Activated CD4-positive, alpha-beta T cell treated with anti-CD3 and anti-CD28 coated beads, Interleukin-2, amount 10 ng/mL, durations not matched to agents 7 days and 5 days (primary cell): ENCODE results near the gene SETD2. TPM values are rescaled to one million over a fixed set of nuclear protein-coding genes. Genes with fewer than 3 reads are reported as not detected.

Experiments used
- CTCF ChIA-PET: fragments of 350-600 bp; sonication (Branson Sonifier 250); formaldehyde crosslinking; loops from one replicate; lab custom pipeline; 2021; ENCODE audit warnings: antibody characterized with exemption; lab: Charles Lee
- POLR2A ChIA-PET: fragments of 350-600 bp; sonication (Branson Sonifier 250); formaldehyde crosslinking; loops from one replicate; lab custom pipeline; 2021; ENCODE audit warnings: antibody characterized with exemption; lab: Charles Lee
- DNase-seq: peaks from one replicate; pipeline ENCODE4 v3.0.0-alpha.2; 2020
- H3K27ac Mint-ChIP-seq: one replicate; pipeline ENCODE4 v1.8.0; 2021; ENCODE audit warnings: mild to moderate bottlenecking, moderate library complexity, mixed read lengths
- H3K27me3 Mint-ChIP-seq: one replicate; pipeline ENCODE4 v1.8.0; 2021; ENCODE audit warnings: mixed read lengths
- H3K36me3 Mint-ChIP-seq: one replicate; pipeline ENCODE4 v1.8.0; 2021; ENCODE audit warnings: low read depth, mixed read lengths
- H3K4me1 Mint-ChIP-seq: one replicate; pipeline ENCODE4 v1.8.0; 2021; ENCODE audit warnings: mixed read lengths
- H3K4me3 Mint-ChIP-seq: one replicate; pipeline ENCODE4 v1.8.0; 2021; ENCODE audit warnings: mild to moderate bottlenecking, moderate library complexity, mixed read lengths
- H3K9me3 Mint-ChIP-seq: one replicate; pipeline ENCODE4 v1.8.0; 2021; ENCODE audit warnings: mixed read lengths
- total RNA-seq, 2 experiments: library from RNA; stranded (reverse); gene quantifications; one replicate each; pipeline ENCODE4 v1.2.3, GENCODE V29; 2021

SETD2 gene
- total RNA-seq, 2 experiments from 2014 or later: 44.4 to 48.3 TPM

DNA sequence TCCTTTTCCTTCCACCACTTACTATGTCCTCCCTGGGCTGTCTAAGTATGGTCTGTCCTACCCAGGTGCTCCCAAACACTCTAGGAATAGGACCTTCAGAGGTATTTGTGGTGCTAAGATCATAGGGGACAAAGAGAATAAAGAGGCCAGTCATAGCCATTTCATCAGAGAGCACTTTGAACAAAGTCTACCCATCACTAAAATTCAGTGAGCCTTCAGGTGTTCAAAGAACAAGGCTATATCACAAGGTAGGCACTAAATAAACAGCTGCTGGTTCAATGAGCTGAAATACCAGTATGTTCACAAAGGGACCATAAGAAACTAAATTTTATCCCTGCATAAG, 145.7 kb downstream of the SETD2 start:
- Mint-ChIP-seq H3K36me3 (peaks cover 29% of the 10 kb centered on the region), H3K4me1 (peaks cover 55% of the 10 kb centered on the region), H3K4me3 (no peak overlapping the region), H3K9me3 (no peaks in the 10 kb centered on the region), H3K27me3 (no peaks in the 10 kb centered on the region), H3K27ac (no peak overlapping the region)
- DNase-seq: no peak
- POLR2A ChIA-PET: no interaction called here
- CTCF ChIA-PET: interaction anchor here (1.2 to 1.3 kb wide), 3 partner anchors 10 to 100 kb away, joined by 3 to 5 read pairs (median 4); no protein-coding TSS in a partner anchor

GRCh38 chr3:47017504-47018268, 146.2 kb downstream of the SETD2 start:
- Mint-ChIP-seq H3K9me3 (no peaks in the 10 kb centered on the region), H3K27ac (peak overlapping the region; percentile 67), H3K27me3 (no peaks in the 10 kb centered on the region), H3K4me3 (no peak overlapping the region), H3K4me1 (peaks cover 56% of the 10 kb centered on the region), H3K36me3 (peaks cover 29% of the 10 kb centered on the region)
- POLR2A ChIA-PET: no interaction called here
- peak; percentile 6 for DNase-seq
- CTCF ChIA-PET: interaction anchor here (1.3 kb wide), 3 partner anchors 11 to 100 kb away, joined by 3 to 7 read pairs (median 4); no protein-coding TSS in a partner anchor

DNA sequence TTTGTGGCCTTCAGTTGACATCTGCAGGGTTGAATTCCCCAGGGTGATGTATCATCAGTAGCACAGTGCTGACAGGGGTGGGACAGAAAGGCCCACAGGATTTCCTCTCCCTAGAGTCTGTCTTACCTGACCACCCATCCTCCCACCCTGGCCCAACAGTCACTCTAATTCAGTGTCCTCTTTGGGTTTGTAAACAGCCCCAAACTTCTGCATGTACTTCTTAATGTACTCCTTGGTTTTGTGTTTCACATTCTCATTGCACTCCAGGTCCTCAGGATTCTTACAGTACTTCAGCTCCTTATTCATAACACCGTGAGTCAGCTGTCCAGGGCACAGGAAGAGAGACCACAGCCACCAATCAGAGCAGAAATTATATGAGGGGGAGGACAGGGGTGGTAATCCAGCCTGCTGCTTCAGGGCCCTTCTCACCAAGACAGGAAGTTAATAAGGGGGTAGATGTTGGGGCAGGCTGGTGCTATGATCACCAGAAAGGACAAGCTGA, 146.9 kb downstream of the SETD2 start:
- no peaks in the 10 kb centered on the region for H3K9me3 Mint-ChIP-seq
- DNase-seq: peak; percentile 43
- no peaks in the 10 kb centered on the region for H3K27me3 Mint-ChIP-seq
- POLR2A ChIA-PET: no interaction called here
- peaks cover 29% of the 10 kb centered on the region for H3K36me3 Mint-ChIP-seq
- H3K27ac Mint-ChIP-seq: peak overlapping the region; percentile 67
- CTCF ChIA-PET: interaction anchor here (1.3 kb wide), 3 partner anchors 11 to 99 kb away, joined by 3 to 7 read pairs (median 4); no protein-coding TSS in a partner anchor
- H3K4me3 Mint-ChIP-seq: no peak overlapping the region
- peaks cover 57% of the 10 kb centered on the region for H3K4me1 Mint-ChIP-seq

- Mint-ChIP-seq H3K27me3 (no peaks in the 10 kb centered on the region), H3K4me1 (peaks cover 57% of the 10 kb centered on the region), H3K9me3 (no peaks in the 10 kb centered on the region), H3K4me3 (no peak overlapping the region), H3K36me3 (peaks cover 29% of the 10 kb centered on the region), H3K27ac (peak overlapping the region; percentile 67)
- no peak for DNase-seq
- CTCF ChIA-PET: interaction anchor here (1.3 kb wide), 1 partner anchor 10 kb away, joined by 7 read pairs; no protein-coding TSS in a partner anchor
- POLR2A ChIA-PET: no interaction called here
These were observed 147.6 kb downstream of the SETD2 start for GRCh38 chr3:47016086-47016933.

DNA sequence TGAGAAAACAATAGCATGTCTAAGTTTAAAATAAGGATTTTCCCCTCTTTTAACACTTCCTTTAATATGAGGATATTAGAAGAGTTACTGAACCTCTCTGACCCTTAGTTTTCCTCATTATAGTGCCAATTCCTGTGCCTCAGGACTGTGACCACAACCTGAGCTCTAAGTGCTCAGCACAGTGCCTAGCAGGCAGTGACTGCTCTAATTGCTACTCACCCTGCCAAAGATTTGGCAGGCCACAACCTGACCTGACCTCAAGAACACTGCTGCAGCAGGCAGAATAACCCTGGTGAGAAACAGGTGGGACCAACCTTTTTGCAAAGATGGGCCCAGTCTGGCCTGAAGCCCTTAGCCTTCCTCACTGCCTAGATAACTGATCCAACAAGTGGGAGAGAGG, 148.8 kb downstream of the SETD2 start:
- H3K27ac Mint-ChIP-seq: peak overlapping the region; percentile 48
- POLR2A ChIA-PET: no interaction called here
- CTCF ChIA-PET: no interaction called here
- H3K4me1 Mint-ChIP-seq: peaks cover 55% of the 10 kb centered on the region
- peaks cover 30% of the 10 kb centered on the region for H3K36me3 Mint-ChIP-seq
- H3K4me3 Mint-ChIP-seq: no peak overlapping the region
- H3K9me3 Mint-ChIP-seq: no peaks in the 10 kb centered on the region
- H3K27me3 Mint-ChIP-seq: no peaks in the 10 kb centered on the region
- no peak for DNase-seq

- no peaks in the 10 kb centered on the region for H3K27me3 Mint-ChIP-seq
- no peaks in the 10 kb centered on the region for H3K9me3 Mint-ChIP-seq
- ChIA-PET POLR2A (no interaction called here), CTCF (no interaction called here)
- H3K4me1 Mint-ChIP-seq: peaks cover 47% of the 10 kb centered on the region
- H3K36me3 Mint-ChIP-seq: peaks cover 23% of the 10 kb centered on the region
- no peak overlapping the region for H3K27ac Mint-ChIP-seq
- no peak for DNase-seq
- no peak overlapping the region for H3K4me3 Mint-ChIP-seq
These were observed 149.9 kb downstream of the SETD2 start for GRCh38 chr3:47014036-47014435.

DNA sequence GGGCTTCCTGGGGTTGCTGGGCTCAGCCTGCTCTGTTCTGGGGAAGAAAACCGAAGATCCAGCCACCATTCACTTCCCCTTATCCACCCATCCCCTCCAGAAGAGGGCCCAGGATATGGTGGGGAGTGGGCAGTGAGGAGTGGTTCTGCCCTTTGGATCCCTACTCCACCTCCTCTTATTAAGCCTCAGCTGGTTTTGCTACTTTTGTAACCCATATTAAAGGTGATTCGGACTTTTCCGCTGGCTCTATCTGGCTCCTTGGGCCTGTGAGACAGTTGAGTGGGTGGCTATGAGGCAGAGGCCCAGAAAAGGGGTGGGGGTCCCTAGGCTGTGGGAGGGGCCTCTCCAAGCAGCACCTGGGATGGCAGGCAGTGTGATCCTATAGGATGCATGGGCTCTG, 150.7 kb downstream of the SETD2 start:
- H3K4me1 Mint-ChIP-seq: peaks cover 46% of the 10 kb centered on the region
- POLR2A ChIA-PET: no interaction called here
- DNase-seq: no peak
- H3K36me3 Mint-ChIP-seq: peaks cover 23% of the 10 kb centered on the region
- no peaks in the 10 kb centered on the region for H3K9me3 Mint-ChIP-seq
- H3K4me3 Mint-ChIP-seq: no peak overlapping the region
- H3K27ac Mint-ChIP-seq: no peak overlapping the region
- H3K27me3 Mint-ChIP-seq: no peaks in the 10 kb centered on the region
- CTCF ChIA-PET: interaction anchor here (0.6 kb wide), 1 partner anchor 9 kb away, joined by 3 read pairs; no protein-coding TSS in a partner anchor

DNA sequence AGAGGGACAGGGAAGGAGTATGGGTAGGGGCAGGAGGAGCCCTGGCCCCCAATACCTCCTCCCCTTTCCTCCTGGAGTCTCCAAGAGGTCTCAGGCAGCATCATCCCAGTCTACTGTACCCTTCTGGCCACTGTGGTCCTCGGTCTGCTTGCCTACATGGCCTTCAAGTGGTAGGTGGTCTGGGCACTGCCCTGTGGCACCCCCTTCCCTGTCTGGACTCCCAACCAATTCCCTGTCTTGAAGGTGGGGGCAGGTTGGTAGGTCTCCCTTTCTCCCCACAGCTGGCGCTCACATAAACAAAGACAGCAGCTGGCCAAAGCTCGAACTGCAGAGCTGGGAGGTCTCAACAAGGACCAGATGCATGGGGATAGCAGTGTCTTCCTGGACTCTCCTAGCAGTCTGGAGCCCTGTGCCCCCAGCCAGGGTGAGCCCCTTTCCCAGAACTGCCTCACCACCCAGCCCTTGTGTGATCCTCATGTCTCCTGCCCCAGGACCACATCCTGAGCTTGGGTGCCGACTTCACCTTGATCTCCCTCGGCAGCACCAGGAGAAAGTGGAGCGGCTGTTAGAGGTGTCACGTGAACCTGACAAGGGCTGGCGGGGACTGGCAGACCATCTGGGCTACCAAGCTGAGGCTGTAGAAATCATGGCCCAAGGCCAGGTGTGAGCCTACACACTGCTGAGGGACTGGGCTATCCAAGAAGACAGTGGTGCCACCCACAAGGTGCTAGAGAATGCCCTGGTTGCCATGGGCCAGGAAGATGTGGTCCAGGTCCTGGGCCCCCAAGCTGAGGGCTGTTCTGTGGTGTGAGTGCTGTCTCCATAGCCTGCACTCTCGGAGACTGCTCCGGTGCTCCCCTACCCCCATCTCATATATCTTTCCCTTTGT, 151.3 kb downstream of the SETD2 start:
- Mint-ChIP-seq H3K27me3 (no peaks in the 10 kb centered on the region), H3K4me1 (peaks cover 40% of the 10 kb centered on the region), H3K27ac (no peak overlapping the region), H3K4me3 (no peak overlapping the region), H3K9me3 (no peaks in the 10 kb centered on the region), H3K36me3 (peaks cover 22% of the 10 kb centered on the region)
- ChIA-PET CTCF (interaction anchor here (0.6 kb wide), 1 partner anchor 9 kb away, joined by 3 read pairs; no protein-coding TSS in a partner anchor), POLR2A (no interaction called here)
- DNase-seq: no peak

DNA sequence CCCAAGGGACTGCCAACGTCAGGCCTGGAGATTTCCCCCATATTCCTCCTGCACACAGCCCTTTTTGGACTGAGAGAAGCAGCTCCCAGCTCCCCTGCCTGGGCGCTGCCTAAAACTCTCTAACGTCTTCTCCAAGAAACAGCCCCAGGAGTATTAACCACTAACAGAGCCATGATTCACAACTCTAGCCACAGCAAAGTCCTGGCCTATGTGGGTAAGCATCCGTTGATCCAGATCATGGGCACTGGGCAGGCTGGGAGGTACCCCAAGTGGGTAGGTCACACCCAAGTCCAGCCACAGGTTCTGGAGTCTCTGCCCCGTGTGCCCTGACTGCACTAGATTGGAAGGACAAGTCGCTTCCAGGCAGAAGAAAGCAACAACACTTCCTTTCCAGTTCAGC, 152.5 kb downstream of the SETD2 start:
- peaks cover 23% of the 10 kb centered on the region for H3K36me3 Mint-ChIP-seq
- no peak for DNase-seq
- CTCF ChIA-PET: no interaction called here
- H3K4me3 Mint-ChIP-seq: no peak overlapping the region
- H3K27ac Mint-ChIP-seq: no peak overlapping the region
- H3K9me3 Mint-ChIP-seq: no peaks in the 10 kb centered on the region
- H3K27me3 Mint-ChIP-seq: no peaks in the 10 kb centered on the region
- peaks cover 27% of the 10 kb centered on the region for H3K4me1 Mint-ChIP-seq
- POLR2A ChIA-PET: no interaction called here

GRCh38 chr3:47010910-47011309, 153.0 kb downstream of the SETD2 start:
- Mint-ChIP-seq H3K27ac (no peak overlapping the region), H3K27me3 (no peaks in the 10 kb centered on the region), H3K9me3 (no peaks in the 10 kb centered on the region), H3K36me3 (peaks cover 25% of the 10 kb centered on the region), H3K4me3 (no peak overlapping the region), H3K4me1 (peaks cover 23% of the 10 kb centered on the region)
- DNase-seq: no peak
- CTCF ChIA-PET: no interaction called here
- POLR2A ChIA-PET: no interaction called here

DNA sequence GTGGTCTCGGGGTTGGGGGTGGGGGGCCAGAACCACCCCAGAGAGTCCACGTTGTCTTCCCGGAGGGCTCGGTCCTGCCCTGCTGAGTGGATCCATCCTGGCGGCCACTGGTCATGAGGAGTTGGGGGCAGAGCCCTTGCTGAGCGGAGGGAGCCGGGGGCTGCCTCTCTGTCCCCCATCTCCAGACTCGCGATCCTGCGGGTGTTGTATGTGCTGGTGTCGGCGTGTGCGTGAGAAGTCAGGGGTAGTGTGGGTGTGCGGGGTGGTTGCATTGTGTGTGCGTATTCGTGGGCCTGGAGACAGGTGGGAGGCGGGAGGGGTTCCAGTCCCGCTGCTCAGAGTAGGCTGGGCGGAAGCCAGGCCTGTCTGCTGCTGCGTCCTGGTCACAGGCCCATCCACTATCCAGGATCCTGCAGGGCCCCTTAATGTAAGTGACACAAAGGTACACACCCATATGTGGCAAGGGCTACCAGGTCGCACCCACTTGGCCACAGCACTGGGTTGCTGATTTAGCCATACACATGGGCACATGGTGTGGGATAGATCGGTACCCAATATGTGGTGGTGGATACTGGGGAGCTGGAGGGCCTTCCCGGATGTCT, 153.7 kb downstream of the SETD2 start:
- Mint-ChIP-seq H3K4me1 (peaks cover 20% of the 10 kb centered on the region), H3K9me3 (no peaks in the 10 kb centered on the region), H3K27me3 (no peaks in the 10 kb centered on the region), H3K4me3 (peak overlapping the region; percentile 44), H3K36me3 (peaks cover 27% of the 10 kb centered on the region), H3K27ac (peak overlapping the region; percentile 36)
- POLR2A ChIA-PET: no interaction called here
- CTCF ChIA-PET: no interaction called here
- DNase-seq: no peak
